GM23248 (cell line): ENCODE data around the gene PCDHGB5.

Source experiments
- EZH2 ChIP-seq: fragments of 200-600 bp; sonication (generic); IDR thresholded peaks from 2 replicates; pipeline ENCODE4 v1.6.1; 2018; ENCODE audit warnings: antibody characterized with exemption, mild to moderate bottlenecking; ENCODE audit not compliant: insufficient read depth, poor library complexity, severe bottlenecking
- EZH2phosphoT487 ChIP-seq: fragments of 200-600 bp; sonication (generic); IDR thresholded peaks from 2 replicates; pipeline ENCODE4 v1.6.1; 2018; ENCODE audit warnings: antibody characterized with exemption, moderate library complexity, mild to moderate bottlenecking, low read depth; ENCODE audit not compliant: insufficient read depth

- TF ChIP-seq EZH2: no peak
- TF ChIP-seq EZH2phosphoT487: no peak
These were observed 41.8 kb downstream of the PCDHGB5 start for GRCh38 chr5:141439411-141440141.
